Mammary epithelial cell (primary cell): ENCODE measurements around the gene MAP2K4.

Experiments
- CTCF ChIP-seq, 2 donors: IDR thresholded peaks in 1 of 2; conservative IDR thresholded peaks in 1 of 2; 2 replicates each; pipeline ENCODE4 v1.5.1; 2011 to 2012; ENCODE audit warnings: inconsistent platforms in 2 of 2, low read length in 2 of 2, mild to moderate bottlenecking in 2 of 2, control low read depth in 1 of 2, low read depth in 1 of 2; ENCODE audit not compliant: insufficient read depth in 1 of 2; ENCODE audit errors: extremely low read depth in 1 of 2
- EZH2 ChIP-seq: IDR thresholded peaks from 2 replicates; pipeline ENCODE4 v1.6.1; 2012; ENCODE audit warnings: low read length, inconsistent platforms, borderline replicate concordance

- TF ChIP-seq CTCF (conservative IDR thresholded peaks at IDR 0.05 in 1 of 2, IDR thresholded peaks at IDR 0.05 in 1 of 2; ENCODE audit: extremely low read depth in 1 of 2, insufficient read depth in 1 of 2, low read depth in 1 of 2, low read length in 2 of 2) (no peak), EZH2 (no peak)
These were observed 43.7 kb downstream of the MAP2K4 start for GRCh38 chr17:12064395-12064794.
